Prostate gland (tissue), 2 donors: ENCODE results near the gene THSD4. TPM values are rescaled to one million over a fixed set of nuclear protein-coding genes. Genes with fewer than 3 reads are reported as not detected.

Experiments used
- DNase-seq: peaks from one replicate; pipeline ENCODE4 v3.0.0-alpha.2; 2019; ENCODE audit warnings: low spot score
- H3K27ac ChIP-seq, 2 donors: fragments of 200-600 bp; sonication (generic); 2 replicates each; pipeline ENCODE4 v1.5.1; 2017 to 2019
- H3K27me3 ChIP-seq: fragments of 200-600 bp; sonication (generic); replicated peaks from 2 replicates; pipeline ENCODE4 v1.5.1; 2019; ENCODE audit not compliant: insufficient read depth
- H3K36me3 ChIP-seq, 2 donors: fragments of 200-600 bp; sonication (generic); 1 replicate in 1 of 2; 2 replicates in 1 of 2; pipeline versions ENCODE4 v1.5.1 to v1.8.1; 2017 to 2019
- H3K4me1 ChIP-seq: fragments of 200-600 bp; sonication (generic); replicated peaks from 2 replicates; pipeline ENCODE4 v1.5.1; 2019
- H3K4me3 ChIP-seq, 2 donors: fragments of 200-600 bp; sonication (generic); 2 replicates each; pipeline ENCODE4 v1.5.1; 2017 to 2019
- H3K9me3 ChIP-seq: fragments of 200-600 bp; sonication (generic); 2 replicates; pipeline ENCODE4 v1.5.1; 2017
- POLR2A ChIP-seq: fragments of 450-650 bp; IDR thresholded peaks from one replicate; pipeline ENCODE4 v1.6.1; 2016; ENCODE audit warnings: antibody characterized with exemption, mild to moderate bottlenecking
- POLR2AphosphoS5 ChIP-seq: sonication (generic); formaldehyde crosslinking; IDR thresholded peaks from one replicate; pipeline ENCODE4 v1.6.1; 2017; ENCODE audit warnings: antibody characterized with exemption
- WGBS: methylation state at CpG from one replicate; pipeline ENCODE4 v1.1.5; 2018; 5-methylcytosine and 5-hydroxymethylcytosine counted together
- intact Hi-C: fragments of 100-400 bp; cut with DNase I; formaldehyde crosslinking; loops from one replicate; pipeline ENCODE4 v1.14.2; 2022
- total RNA-seq, 2 donors: library from RNA; depleted of rRNA; stranded (reverse); fragments of >200 nt; gene quantifications; one replicate each; pipeline ENCODE4 v1.1.0, GENCODE V29; 2016
- TF ChIP-seq, protein P1 (sequence below), 4 experiments: fragments of 200-600 bp in 2 of 4; fragments of 450-650 bp in 2 of 4; sonication (generic) in 2 of 4; IDR thresholded peaks; 1 replicate in 3 of 4; 2 replicates in 1 of 4; pipeline ENCODE4 v1.5.1; 2016 to 2019; ENCODE audit warnings: antibody characterized with exemption in 4 of 4, mild to moderate bottlenecking in 2 of 4, moderate library complexity in 2 of 4

The THSD4 gene
- total RNA-seq, 2 donors from 2014 or later = 84.1 to 223 TPM

GRCh38 chr15:71830981-71831380 lies 715.7 kb downstream of the THSD4 start:
- Histone ChIP-seq H3K36me3 (peaks cover 4% of the 10 kb centered on the region in 2 donors), H3K27ac (no peak overlapping the region), H3K27me3 (no peaks in the 10 kb centered on the region), H3K4me1 (no peaks in the 10 kb centered on the region), H3K4me3 (no peak overlapping the region), H3K9me3 (no peaks in the 10 kb centered on the region)
- intact Hi-C loops = no loop called here
- WGBS = 87% methylated on average over 2 of the region's 2 CpGs
- TF ChIP-seq, protein P1, sequence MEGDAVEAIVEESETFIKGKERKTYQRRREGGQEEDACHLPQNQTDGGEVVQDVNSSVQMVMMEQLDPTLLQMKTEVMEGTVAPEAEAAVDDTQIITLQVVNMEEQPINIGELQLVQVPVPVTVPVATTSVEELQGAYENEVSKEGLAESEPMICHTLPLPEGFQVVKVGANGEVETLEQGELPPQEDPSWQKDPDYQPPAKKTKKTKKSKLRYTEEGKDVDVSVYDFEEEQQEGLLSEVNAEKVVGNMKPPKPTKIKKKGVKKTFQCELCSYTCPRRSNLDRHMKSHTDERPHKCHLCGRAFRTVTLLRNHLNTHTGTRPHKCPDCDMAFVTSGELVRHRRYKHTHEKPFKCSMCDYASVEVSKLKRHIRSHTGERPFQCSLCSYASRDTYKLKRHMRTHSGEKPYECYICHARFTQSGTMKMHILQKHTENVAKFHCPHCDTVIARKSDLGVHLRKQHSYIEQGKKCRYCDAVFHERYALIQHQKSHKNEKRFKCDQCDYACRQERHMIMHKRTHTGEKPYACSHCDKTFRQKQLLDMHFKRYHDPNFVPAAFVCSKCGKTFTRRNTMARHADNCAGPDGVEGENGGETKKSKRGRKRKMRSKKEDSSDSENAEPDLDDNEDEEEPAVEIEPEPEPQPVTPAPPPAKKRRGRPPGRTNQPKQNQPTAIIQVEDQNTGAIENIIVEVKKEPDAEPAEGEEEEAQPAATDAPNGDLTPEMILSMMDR (IDR thresholded peaks at IDR 0.05) = no peak
- TF ChIP-seq POLR2AphosphoS5 (no peak), POLR2A (no peak)
- DNase-seq = no peak

Other genes starting within 250 kb of the THSD4 start
- 1 to 10 TPM; 3.2 to 6.6 TPM for gene THAP10, start 223.0 kb upstream of the THSD4 start, total RNA-seq
- gene LRRC49, start 222.6 kb upstream of the THSD4 start, total RNA-seq = 10 to 100 TPM in 1 of 2 donors, 1 to 10 TPM in 1; 9.8 to 13.3 TPM